HepG2 (cell line): ENCODE data around the gene NR2F6. TPM values are rescaled to one million over a fixed set of nuclear protein-coding genes. Genes with fewer than 3 reads are reported as not detected.

Experiments used
- AGO2 ChIP-seq: fragments of 200-400 bp; formaldehyde crosslinking; optimal IDR thresholded peaks from 2 replicates; pipeline ENCODE3; 2017; ENCODE audit warnings: mild to moderate bottlenecking, low read depth, low read length, moderate library complexity
- ASH2L ChIP-seq: fragments of 300-600, 200-600 bp; sonication (generic); IDR thresholded peaks from 2 replicates; pipeline ENCODE4 v1.7.0; 2017; ENCODE audit warnings: low read depth, mild to moderate bottlenecking, moderate library complexity, mixed read lengths, low read length; ENCODE audit not compliant: insufficient read length
- GTF2F1 ChIP-seq: fragments of 150-350 bp; IDR thresholded peaks from 2 replicates; pipeline ENCODE4 v1.6.1; 2014; ENCODE audit warnings: low read length
- KLF15 ChIP-seq: sonication (generic); formaldehyde crosslinking; IDR thresholded peaks from 2 replicates; pipeline ENCODE4 v1.8.1; 2023; ENCODE audit warnings: borderline replicate concordance, mild to moderate bottlenecking, inconsistent platforms, missing genetic modification reagents, mixed read lengths
- MED8 ChIP-seq: sonication (generic); formaldehyde crosslinking; IDR thresholded peaks from 2 replicates; pipeline ENCODE4 v1.8.1; 2023; ENCODE audit warnings: mild to moderate bottlenecking, missing genetic modification reagents; ENCODE audit not compliant: insufficient replicate concordance
- NR2F6 ChIP-seq, 2 experiments: IDR thresholded peaks; 2 replicates each; pipeline ENCODE4 v1.6.1; 2016; ENCODE audit warnings: antibody characterized with exemption in 1 of 2, mild to moderate bottlenecking in 1 of 2
- ZNF766 ChIP-seq: sonication (generic); formaldehyde crosslinking; IDR thresholded peaks from 2 replicates; pipeline ENCODE4 v1.5.0; 2020; ENCODE audit warnings: missing genetic modification reagents, borderline replicate concordance
- polyA plus RNA-seq, 8 experiments: library from polyadenylated mRNA; depleted of rRNA in 3 of 8; stranded (reverse) in 7 of 8; unstranded in 1 of 8; fragments of >200 nt; fragmentation: Illumina TruSeq in 4 of 8; extraction: Trizol in 4 of 8; gene quantifications; 2 replicates each; pipeline versions ENCODE4 v1.2.1 to v1.2.3, GENCODE V29; 2011 to 2016; ENCODE audit warnings: low read depth in 4 of 8, missing spikeins in 1 of 8, mixed read lengths in 1 of 8; ENCODE audit not compliant: insufficient read depth in 1 of 8
- total RNA-seq, 5 experiments: library from RNA; depleted of rRNA; stranded (reverse); fragments of >200 nt; fragmentation: Illumina TruSeq; extraction: Trizol; gene quantifications; 2 replicates each; pipeline ENCODE4 v1.2.3, GENCODE V29; 2016; ENCODE audit warnings: low read depth in 1 of 5
- TF ChIP-seq, protein P1 (sequence below): sonication (generic); formaldehyde crosslinking; IDR thresholded peaks from 2 replicates; pipeline ENCODE4 v1.4.0; 2020; ENCODE audit warnings: mild to moderate bottlenecking, missing genetic modification reagents, borderline replicate concordance
- TF ChIP-seq, protein P2 (sequence below): sonication (generic); formaldehyde crosslinking; IDR thresholded peaks from 2 replicates; pipeline ENCODE4 v1.8.1; 2023; ENCODE audit warnings: mild to moderate bottlenecking, inconsistent platforms, moderate library complexity, missing genetic modification reagents, borderline replicate concordance
- TF ChIP-seq, protein P3 (sequence below): sonication (generic); formaldehyde crosslinking; IDR thresholded peaks from 2 replicates; pipeline ENCODE4 v1.5.0; 2020; ENCODE audit warnings: missing genetic modification reagents, mild to moderate bottlenecking, borderline replicate concordance
- TF ChIP-seq, protein P4 (sequence below): sonication (generic); formaldehyde crosslinking; IDR thresholded peaks from 2 replicates; pipeline ENCODE4 v1.4.0; 2020; ENCODE audit warnings: low read depth, mild to moderate bottlenecking, missing genetic modification reagents
- TF ChIP-seq, protein P5 (sequence below): sonication (generic); formaldehyde crosslinking; IDR thresholded peaks from 2 replicates; pipeline ENCODE4 v1.4.0; 2020; ENCODE audit warnings: mild to moderate bottlenecking, low read depth, missing genetic modification reagents
- TF ChIP-seq, protein P6 (sequence below): sonication (generic); formaldehyde crosslinking; IDR thresholded peaks from 2 replicates; pipeline ENCODE4 v1.5.0; 2020; ENCODE audit warnings: missing genetic modification reagents
- TF ChIP-seq, protein P7 (sequence below): sonication (generic); formaldehyde crosslinking; IDR thresholded peaks from 2 replicates; pipeline ENCODE4 v1.8.1; 2023; ENCODE audit warnings: missing genetic modification reagents, mild to moderate bottlenecking, borderline replicate concordance

The NR2F6 gene
- total and polyA plus RNA-seq, 2 of the 13 experiments (the other 11 are each of a cell fraction or from before 2014, with no cell fraction given), result 30.9 to 72.4 TPM

DNA sequence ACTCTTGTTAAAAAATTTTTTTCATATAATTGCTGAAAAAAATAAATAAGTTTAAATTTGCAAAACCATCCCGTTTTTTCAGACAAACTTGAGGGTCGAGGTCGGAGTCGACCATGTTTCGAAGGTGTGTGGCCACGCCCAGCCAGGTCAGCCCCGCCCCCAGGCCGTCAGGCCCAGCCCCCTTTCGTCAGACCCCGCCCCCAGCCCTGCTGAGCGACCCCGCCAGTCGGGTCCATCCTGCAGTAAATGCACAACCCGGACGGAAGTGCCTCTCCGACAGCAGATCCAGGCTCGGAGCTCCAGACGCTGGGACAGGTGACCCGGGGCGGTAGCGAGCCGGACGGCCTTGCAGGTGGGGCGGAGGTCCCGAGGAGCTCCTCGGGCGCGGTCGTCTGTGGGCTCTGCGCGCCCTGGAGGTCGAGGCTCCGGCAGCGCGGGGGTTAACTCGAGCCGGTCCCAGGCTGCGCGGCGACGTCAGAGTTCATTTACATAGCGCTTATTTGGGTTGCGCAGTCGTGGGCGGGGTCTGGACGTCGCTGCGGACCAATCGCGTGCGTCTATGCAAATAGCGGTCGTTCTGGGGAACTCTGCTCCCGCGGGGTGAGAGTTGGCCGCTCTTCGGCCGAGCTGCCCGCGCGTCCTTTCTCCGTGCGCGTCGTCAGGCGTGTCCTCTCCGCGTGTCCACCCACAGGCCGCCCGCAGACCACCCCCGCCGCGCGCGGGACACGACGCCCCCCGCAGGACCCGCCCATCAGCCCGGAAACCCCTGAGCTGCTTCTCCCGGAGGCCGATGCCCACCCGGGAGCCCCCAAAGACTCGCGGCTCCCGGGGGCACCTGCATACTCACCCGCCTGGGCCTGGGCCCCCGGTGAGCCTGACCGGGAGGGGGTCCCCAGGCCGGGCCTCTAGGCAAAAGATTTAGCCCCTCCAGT, 19.5 kb downstream of the NR2F6 start, which contains the start of gene OCEL1 (continued):
- TF ChIP-seq, protein P1, sequence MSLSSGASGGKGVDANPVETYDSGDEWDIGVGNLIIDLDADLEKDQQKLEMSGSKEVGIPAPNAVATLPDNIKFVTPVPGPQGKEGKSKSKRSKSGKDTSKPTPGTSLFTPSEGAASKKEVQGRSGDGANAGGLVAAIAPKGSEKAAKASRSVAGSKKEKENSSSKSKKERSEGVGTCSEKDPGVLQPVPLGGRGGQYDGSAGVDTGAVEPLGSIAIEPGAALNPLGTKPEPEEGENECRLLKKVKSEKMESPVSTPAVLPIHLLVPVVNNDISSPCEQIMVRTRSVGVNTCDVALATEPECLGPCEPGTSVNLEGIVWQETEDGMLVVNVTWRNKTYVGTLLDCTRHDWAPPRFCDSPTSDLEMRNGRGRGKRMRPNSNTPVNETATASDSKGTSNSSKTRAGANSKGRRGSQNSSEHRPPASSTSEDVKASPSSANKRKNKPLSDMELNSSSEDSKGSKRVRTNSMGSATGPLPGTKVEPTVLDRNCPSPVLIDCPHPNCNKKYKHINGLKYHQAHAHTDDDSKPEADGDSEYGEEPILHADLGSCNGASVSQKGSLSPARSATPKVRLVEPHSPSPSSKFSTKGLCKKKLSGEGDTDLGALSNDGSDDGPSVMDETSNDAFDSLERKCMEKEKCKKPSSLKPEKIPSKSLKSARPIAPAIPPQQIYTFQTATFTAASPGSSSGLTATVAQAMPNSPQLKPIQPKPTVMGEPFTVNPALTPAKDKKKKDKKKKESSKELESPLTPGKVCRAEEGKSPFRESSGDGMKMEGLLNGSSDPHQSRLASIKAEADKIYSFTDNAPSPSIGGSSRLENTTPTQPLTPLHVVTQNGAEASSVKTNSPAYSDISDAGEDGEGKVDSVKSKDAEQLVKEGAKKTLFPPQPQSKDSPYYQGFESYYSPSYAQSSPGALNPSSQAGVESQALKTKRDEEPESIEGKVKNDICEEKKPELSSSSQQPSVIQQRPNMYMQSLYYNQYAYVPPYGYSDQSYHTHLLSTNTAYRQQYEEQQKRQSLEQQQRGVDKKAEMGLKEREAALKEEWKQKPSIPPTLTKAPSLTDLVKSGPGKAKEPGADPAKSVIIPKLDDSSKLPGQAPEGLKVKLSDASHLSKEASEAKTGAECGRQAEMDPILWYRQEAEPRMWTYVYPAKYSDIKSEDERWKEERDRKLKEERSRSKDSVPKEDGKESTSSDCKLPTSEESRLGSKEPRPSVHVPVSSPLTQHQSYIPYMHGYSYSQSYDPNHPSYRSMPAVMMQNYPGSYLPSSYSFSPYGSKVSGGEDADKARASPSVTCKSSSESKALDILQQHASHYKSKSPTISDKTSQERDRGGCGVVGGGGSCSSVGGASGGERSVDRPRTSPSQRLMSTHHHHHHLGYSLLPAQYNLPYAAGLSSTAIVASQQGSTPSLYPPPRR, result no peak
- TF ChIP-seq, protein P2, sequence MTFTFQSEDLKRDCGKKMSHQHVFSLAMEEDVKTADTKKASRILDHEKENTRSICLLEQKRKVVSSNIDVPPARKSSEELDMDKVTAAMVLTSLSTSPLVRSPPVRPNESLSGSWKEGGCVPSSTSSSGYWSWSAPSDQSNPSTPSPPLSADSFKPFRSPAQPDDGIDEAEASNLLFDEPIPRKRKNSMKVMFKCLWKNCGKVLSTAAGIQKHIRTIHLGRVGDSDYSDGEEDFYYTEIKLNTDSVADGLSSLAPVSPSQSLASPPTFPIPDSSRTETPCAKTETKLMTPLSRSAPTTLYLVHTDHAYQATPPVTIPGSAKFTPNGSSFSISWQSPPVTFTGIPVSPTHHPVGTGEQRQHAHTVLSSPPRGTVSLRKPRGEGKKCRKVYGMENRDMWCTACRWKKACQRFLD (CRISPR knock-in tag), result no peak; the same call in 1 of the 2 replicates
- TF ChIP-seq NR2F6 (IDR thresholded peaks at IDR 0.05) (no peak), NR2F6 (CRISPR knock-in tag; IDR thresholded peaks at IDR 0.05) (peak; percentile 65), ZNF766 (CRISPR knock-in tag) (peak; percentile 83; the same call in 1 of the 2 replicates), AGO2 (peak; percentile 75), ASH2L (peak; percentile 77), GTF2F1 (no peak), MED8 (CRISPR knock-in tag) (peak; percentile 73), KLF15 (CRISPR knock-in tag) (peak; percentile 77; the same call in 1 of the 2 replicates)
- TF ChIP-seq, protein P3, sequence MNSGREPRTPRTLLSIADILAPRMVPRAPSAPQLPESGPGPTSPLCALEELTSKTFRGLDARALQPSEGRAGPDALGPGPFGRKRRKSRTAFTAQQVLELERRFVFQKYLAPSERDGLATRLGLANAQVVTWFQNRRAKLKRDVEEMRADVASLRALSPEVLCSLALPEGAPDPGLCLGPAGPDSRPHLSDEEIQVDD (CRISPR knock-in tag), result peak; percentile 72; the same call in 1 of the 2 replicates
- TF ChIP-seq, protein P4, sequence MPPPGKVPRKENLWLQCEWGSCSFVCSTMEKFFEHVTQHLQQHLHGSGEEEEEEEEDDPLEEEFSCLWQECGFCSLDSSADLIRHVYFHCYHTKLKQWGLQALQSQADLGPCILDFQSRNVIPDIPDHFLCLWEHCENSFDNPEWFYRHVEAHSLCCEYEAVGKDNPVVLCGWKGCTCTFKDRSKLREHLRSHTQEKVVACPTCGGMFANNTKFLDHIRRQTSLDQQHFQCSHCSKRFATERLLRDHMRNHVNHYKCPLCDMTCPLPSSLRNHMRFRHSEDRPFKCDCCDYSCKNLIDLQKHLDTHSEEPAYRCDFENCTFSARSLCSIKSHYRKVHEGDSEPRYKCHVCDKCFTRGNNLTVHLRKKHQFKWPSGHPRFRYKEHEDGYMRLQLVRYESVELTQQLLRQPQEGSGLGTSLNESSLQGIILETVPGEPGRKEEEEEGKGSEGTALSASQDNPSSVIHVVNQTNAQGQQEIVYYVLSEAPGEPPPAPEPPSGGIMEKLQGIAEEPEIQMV (CRISPR knock-in tag), result no peak
- TF ChIP-seq, protein P5, sequence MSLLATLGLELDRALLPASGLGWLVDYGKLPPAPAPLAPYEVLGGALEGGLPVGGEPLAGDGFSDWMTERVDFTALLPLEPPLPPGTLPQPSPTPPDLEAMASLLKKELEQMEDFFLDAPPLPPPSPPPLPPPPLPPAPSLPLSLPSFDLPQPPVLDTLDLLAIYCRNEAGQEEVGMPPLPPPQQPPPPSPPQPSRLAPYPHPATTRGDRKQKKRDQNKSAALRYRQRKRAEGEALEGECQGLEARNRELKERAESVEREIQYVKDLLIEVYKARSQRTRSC, result no peak
- TF ChIP-seq, protein P6, sequence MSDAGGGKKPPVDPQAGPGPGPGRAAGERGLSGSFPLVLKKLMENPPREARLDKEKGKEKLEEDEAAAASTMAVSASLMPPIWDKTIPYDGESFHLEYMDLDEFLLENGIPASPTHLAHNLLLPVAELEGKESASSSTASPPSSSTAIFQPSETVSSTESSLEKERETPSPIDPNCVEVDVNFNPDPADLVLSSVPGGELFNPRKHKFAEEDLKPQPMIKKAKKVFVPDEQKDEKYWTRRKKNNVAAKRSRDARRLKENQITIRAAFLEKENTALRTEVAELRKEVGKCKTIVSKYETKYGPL (CRISPR knock-in tag), result no peak
- TF ChIP-seq, protein P7, sequence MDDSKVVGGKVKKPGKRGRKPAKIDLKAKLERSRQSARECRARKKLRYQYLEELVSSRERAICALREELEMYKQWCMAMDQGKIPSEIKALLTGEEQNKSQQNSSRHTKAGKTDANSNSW (CRISPR knock-in tag), result 0 out of 2 replicates have a peak, but pooled peaks have one; percentile 16
